Measurements from ENCODE around the gene CCDC183.

The CCDC183 gene

DNA sequence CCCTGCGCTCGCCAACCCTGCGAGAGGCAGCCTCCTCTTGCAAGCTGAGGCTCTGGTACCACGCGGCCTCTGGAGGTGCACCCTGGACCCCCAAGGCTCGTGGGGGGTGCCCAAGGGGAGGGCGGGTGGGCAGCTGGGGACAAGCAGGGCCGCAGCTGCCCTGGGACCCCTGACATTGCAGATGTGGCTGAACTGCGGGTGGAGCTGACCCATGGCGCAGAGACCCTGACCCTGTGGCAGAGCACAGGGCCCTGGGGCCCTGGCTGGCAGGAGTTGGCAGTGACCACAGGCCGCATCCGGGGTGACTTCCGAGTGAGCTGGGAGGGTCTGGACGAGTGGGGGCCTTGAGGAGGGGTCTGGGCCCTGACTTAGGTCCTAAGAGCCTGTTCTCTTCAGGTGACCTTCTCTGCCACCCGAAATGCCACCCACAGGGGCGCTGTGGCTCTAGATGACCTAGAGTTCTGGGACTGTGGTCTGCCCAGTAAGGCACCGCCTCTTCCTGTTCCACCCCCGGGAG is 57.5 kb downstream of the CCDC183 start:
- no peak overlapping the region for H3K4me3 ChIP-seq (ENCODE audit: low read length)
- TF ChIP-seq ZNF274 (IDR thresholded peaks at IDR 0.05; ENCODE audit: low read depth, low read length): no peak

DNA sequence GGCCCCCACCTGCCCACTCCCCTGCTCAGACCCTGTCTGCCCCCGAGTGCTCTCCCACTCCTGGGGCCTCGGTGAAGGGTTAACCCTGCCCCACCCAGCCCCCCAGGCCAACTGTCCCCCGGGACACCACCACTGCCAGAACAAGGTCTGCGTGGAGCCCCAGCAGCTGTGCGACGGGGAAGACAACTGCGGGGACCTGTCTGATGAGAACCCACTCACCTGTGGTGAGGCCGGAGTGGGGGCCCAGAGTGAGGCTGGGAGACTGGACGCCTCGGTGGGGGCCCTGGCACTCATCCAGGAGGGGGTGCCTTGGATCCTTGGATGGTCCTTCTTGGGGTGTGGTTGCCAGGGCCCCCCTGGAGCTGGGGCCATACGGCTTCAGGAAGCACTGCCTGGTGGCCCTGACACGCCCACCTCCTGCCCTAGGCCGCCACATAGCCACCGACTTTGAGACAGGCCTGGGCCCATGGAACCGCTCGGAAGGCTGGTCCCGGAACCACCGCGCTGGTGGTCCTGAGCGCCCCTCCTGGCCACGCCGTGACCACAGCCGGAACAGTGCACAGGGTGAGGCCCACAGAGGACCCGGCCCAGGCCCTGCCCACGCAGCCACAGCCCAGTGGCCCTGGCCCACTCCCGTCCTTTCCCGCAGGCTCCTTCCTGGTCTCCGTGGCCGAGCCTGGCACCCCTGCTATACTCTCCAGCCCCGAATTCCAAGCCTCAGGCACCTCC is 58.1 kb downstream of the CCDC183 start:
- H3K4me3 ChIP-seq (ENCODE audit: low read length): no peak overlapping the region
- TF ChIP-seq ZNF274 (IDR thresholded peaks at IDR 0.05; ENCODE audit: low read depth, low read length): no peak

DNA sequence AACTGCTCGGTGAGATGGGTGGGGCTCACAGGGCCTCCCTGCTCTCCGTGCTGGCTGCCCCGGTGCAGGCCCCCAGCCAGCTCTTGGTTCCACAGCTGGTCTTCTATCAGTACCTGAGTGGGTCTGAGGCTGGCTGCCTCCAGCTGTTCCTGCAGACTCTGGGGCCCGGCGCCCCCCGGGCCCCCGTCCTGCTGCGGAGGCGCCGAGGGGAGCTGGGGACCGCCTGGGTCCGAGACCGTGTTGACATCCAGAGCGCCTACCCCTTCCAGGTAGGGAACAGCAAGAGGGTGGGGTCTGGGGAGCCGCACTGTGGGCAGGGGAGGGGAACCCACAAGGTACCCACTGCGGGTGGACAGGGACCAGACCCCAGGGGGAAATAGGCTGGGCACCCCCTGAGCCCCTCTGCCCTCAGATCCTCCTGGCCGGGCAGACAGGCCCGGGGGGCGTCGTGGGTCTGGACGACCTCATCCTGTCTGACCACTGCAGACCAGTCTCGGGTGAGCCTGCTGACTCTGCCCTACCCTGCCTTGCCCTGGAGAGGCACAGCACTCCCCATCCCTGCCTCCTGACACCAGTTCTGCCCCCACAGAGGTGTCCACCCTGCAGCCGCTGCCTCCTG is 58.8 kb downstream of the CCDC183 start:
- no peak overlapping the region for H3K4me3 ChIP-seq (ENCODE audit: low read length)
- TF ChIP-seq ZNF274 (IDR thresholded peaks at IDR 0.05; ENCODE audit: low read depth, low read length): no peak

DNA sequence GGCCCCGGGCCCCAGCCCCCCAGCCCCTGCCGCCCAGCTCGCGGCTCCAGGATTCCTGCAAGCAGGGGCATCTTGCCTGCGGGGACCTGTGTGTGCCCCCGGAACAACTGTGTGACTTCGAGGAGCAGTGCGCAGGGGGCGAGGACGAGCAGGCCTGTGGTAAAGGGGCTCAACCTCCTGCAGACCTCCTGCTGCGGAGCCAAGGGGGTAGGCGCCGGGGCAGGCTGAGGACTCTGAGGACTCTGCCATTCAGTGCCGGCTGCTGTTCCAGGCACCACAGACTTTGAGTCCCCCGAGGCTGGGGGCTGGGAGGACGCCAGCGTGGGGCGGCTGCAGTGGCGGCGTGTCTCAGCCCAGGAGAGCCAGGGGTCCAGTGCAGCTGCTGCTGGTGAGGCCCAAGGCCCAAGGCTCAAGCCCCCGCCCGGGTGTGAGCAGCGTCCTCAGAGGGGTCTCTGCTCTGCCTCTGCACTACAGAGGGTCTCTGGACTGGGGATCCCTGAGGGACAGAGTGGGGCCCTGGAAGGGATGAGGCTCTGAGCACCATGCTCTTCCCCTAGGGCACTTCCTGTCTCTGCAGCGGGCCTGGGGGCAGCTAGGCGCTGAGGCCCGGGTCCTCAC is 59.4 kb downstream of the CCDC183 start:
- TF ChIP-seq ZNF274 (IDR thresholded peaks at IDR 0.05; ENCODE audit: low read depth, low read length): no peak
- no peak overlapping the region for H3K4me3 ChIP-seq (ENCODE audit: low read length)

DNA sequence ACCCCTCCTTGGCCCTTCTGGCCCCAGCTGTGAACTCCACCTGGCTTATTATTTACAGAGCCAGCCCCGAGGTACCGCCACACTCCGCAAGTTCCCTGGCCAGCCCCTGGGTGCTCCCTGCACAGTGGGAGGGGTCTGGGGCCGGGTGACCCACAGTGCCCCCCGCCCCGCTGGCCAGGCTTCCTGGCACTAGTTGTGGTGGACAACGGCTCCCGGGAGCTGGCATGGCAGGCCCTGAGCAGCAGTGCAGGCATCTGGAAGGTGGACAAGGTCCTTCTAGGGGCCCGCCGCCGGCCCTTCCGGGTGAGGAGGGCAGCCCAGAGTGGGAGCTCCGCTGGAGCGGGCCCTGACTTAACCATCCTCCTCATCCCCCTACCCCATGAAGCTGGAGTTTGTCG is 59.9 kb downstream of the CCDC183 start:
- TF ChIP-seq ZNF274 (IDR thresholded peaks at IDR 0.05; ENCODE audit: low read depth, low read length): no peak
- H3K4me3 ChIP-seq (ENCODE audit: low read length): no peak overlapping the region

DNA sequence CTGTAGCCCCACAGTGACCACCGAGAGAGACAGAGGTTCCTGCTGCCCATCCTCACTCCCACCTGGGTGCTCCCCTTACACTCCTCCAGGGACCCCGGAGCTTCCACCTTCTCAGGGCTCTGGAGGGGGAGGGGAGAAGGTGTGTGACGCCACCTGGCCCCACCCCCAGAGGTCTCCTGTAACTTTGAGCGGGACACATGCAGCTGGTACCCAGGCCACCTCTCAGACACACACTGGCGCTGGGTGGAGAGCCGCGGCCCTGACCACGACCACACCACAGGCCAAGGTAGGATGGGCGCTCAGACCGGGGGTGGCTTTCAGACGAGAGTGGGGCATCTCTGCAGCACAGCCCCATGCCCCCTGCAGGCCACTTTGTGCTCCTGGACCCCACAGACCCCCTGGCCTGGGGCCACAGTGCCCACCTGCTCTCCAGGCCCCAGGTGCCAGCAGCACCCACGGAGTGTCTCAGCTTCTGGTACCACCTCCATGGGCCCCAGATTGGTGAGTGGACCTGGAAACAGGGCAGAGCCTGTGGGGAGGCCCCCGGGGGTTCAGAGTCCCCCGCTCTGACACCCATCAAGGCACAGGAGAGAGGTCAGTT is 60.5 kb downstream of the CCDC183 start:
- TF ChIP-seq ZNF274 (IDR thresholded peaks at IDR 0.05; ENCODE audit: low read depth, low read length): no peak
- no peak overlapping the region for H3K4me3 ChIP-seq (ENCODE audit: low read length)

DNA sequence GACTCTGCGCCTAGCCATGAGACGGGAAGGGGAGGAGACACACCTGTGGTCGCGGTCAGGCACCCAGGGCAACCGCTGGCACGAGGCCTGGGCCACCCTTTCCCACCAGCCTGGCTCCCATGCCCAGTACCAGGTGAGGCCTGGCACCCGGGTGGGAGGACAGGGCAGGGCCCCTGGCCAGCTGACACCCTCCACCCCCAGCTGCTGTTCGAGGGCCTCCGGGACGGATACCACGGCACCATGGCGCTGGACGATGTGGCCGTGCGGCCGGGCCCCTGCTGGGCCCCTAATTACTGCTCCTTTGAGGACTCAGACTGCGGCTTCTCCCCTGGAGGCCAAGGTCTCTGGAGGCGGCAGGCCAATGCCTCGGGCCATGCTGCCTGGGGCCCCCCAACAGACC is 61.0 kb downstream of the CCDC183 start:
- no peak for TF ChIP-seq ZNF274 (IDR thresholded peaks at IDR 0.05; ENCODE audit: low read depth, low read length)
- H3K4me3 ChIP-seq (ENCODE audit: low read length): no peak overlapping the region
